ENCODE measurements around the gene MVD. TPM values are rescaled to one million over a fixed set of nuclear protein-coding genes. Genes with fewer than 3 reads are reported as not detected.

Gene MVD
- total RNA-seq, 4 donors from 2014 or later = 2.4 to 22.1 (median 15.0) TPM

- no peaks in the 10 kb centered on the region for H3K4me1 ChIP-seq
- DNase-seq = no peak
- TF ChIP-seq CTCF (IDR thresholded peaks at IDR 0.05) = no peak
- no peak for TF ChIP-seq POLR2A (IDR thresholded peaks at IDR 0.05)
- no peak overlapping the region for H3K4me3 ChIP-seq
- H3K27ac ChIP-seq = no peak overlapping the region
- intact Hi-C loops (cut with DNase I; ENCODE audit: low total_unique reads) = no loop called here
- H3K27me3 ChIP-seq = no peaks in the 10 kb centered on the region
- H3K9me3 ChIP-seq = no peaks in the 10 kb centered on the region
- no peaks in the 10 kb centered on the region for H3K36me3 ChIP-seq
These were observed 8.4 kb downstream of the MVD start for GRCh38 chr16:88654363-88655052.

GRCh38 chr16:88653596-88654362, 9.1 kb downstream of the MVD start:
- Histone ChIP-seq H3K27ac (no peak overlapping the region), H3K4me1 (no peaks in the 10 kb centered on the region), H3K36me3 (no peaks in the 10 kb centered on the region), H3K9me3 (no peaks in the 10 kb centered on the region), H3K27me3 (no peaks in the 10 kb centered on the region), H3K4me3 (no peak overlapping the region)
- TF ChIP-seq CTCF (IDR thresholded peaks at IDR 0.05) = no peak
- no peak for TF ChIP-seq POLR2A (IDR thresholded peaks at IDR 0.05)
- intact Hi-C loops (cut with DNase I; ENCODE audit: low total_unique reads) = no loop called here
- no peak for DNase-seq

- DNase-seq = no peak
- H3K4me3 ChIP-seq = no peak overlapping the region
- no peaks in the 10 kb centered on the region for H3K9me3 ChIP-seq
- no peaks in the 10 kb centered on the region for H3K27me3 ChIP-seq
- intact Hi-C loops (cut with DNase I; ENCODE audit: low total_unique reads) = no loop called here
- H3K36me3 ChIP-seq = no peaks in the 10 kb centered on the region
- no peaks in the 10 kb centered on the region for H3K4me1 ChIP-seq
- H3K27ac ChIP-seq = no peak overlapping the region
- TF ChIP-seq POLR2A (IDR thresholded peaks at IDR 0.05) = no peak
- TF ChIP-seq CTCF (IDR thresholded peaks at IDR 0.05) = no peak
These were observed 9.8 kb downstream of the MVD start for GRCh38 chr16:88653101-88653500.

GRCh38 chr16:88652762-88653063, 10.2 kb downstream of the MVD start:
- H3K27ac ChIP-seq = no peak overlapping the region
- H3K4me1 ChIP-seq = no peaks in the 10 kb centered on the region
- intact Hi-C loops (cut with DNase I; ENCODE audit: low total_unique reads) = no loop called here
- TF ChIP-seq CTCF (IDR thresholded peaks at IDR 0.05) (no peak), POLR2A (IDR thresholded peaks at IDR 0.05) (no peak)
- H3K4me3 ChIP-seq = no peak overlapping the region
- no peaks in the 10 kb centered on the region for H3K27me3 ChIP-seq
- no peaks in the 10 kb centered on the region for H3K36me3 ChIP-seq
- H3K9me3 ChIP-seq = no peaks in the 10 kb centered on the region
- DNase-seq = no peak

- intact Hi-C loops (cut with DNase I; ENCODE audit: low total_unique reads) = no loop called here
- Histone ChIP-seq H3K36me3 (no peaks in the 10 kb centered on the region), H3K4me3 (no peak overlapping the region), H3K27me3 (no peaks in the 10 kb centered on the region), H3K4me1 (no peaks in the 10 kb centered on the region), H3K9me3 (no peaks in the 10 kb centered on the region), H3K27ac (no peak overlapping the region)
- DNase-seq = no peak
- TF ChIP-seq CTCF (IDR thresholded peaks at IDR 0.05) (no peak), POLR2A (IDR thresholded peaks at IDR 0.05) (no peak)
These were observed 10.7 kb downstream of the MVD start for GRCh38 chr16:88651989-88652761.
